NT2/D1 (cell line): ENCODE results near the gene CLEC16A.

ENCODE experiments used
- SUZ12 ChIP-seq: IDR thresholded peaks from 2 replicates; pipeline ENCODE4 v1.6.1; 2011; ENCODE audit not compliant: insufficient read length, insufficient read depth; ENCODE audit errors: extremely low read depth
- YY1 ChIP-seq: IDR thresholded peaks from 2 replicates; pipeline ENCODE4 v1.6.1; 2011; ENCODE audit not compliant: insufficient read length, insufficient read depth

DNA sequence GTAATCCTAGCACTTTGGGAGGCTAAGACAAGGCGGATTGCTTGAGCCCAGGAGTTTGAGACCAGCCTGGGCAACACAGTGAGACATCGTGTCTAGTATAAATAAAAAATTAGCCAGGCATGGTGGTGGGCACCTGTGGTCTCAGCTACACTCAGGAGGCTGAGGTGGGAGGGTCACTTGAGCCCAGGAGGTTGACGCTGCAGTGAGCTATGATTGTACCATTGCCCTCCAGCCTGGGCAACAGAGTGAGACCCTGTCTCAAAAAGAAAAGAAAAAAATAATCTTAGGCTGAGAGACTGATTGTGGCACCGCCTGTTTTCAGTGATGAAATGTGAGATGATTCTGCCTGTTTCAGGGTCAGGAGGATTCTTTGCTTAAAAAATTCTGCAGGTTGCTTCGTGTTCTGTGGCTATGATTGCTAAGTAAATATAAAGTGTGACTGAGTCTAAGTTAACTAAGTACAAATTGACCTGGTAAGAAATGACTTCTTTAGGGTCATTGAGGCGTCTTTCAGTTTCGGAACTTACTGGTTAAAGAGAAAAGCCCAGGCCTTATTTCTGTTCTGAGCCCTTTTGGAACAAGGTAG lies 183.3 kb downstream of the CLEC16A start:
- TF ChIP-seq YY1 (no peak), SUZ12 (no peak)
